Kidney (tissue), 14 donors: ENCODE measurements around the gene LDLRAD3. TPM values are rescaled to one million over a fixed set of nuclear protein-coding genes. Genes with fewer than 3 reads are reported as not detected.

Experiments used
- DNase-seq, 5 donors: peaks; one replicate each; pipeline ENCODE4 v3.0.0-alpha.2; 2013 to 2020
- FAIRE-seq: peaks from 2 replicates; lab custom pipeline; 2012; peaks lifted over from hg19 to GRCh38; lab: Jason Lieb, UNC
- H3K27ac ChIP-seq, 2 donors: one replicate each; pipeline ENCODE4 v1.7.0; 2013; ENCODE audit warnings: low read depth in 2 of 2, low read length in 2 of 2, inconsistent platforms in 1 of 2
- H3K27me3 ChIP-seq: one replicate; pipeline ENCODE4 v1.7.1; 2013; ENCODE audit warnings: low read length, inconsistent platforms; ENCODE audit not compliant: control insufficient read depth, insufficient read depth
- H3K36me3 ChIP-seq, 3 donors: one replicate each; pipeline versions ENCODE4 v1.7.0 to v1.7.1; 2013; ENCODE audit warnings: low read length in 3 of 3, control low read depth in 1 of 3, inconsistent platforms in 1 of 3; ENCODE audit not compliant: insufficient read depth in 3 of 3, control insufficient read depth in 2 of 3
- H3K4me1 ChIP-seq, 3 donors: one replicate each; pipeline versions ENCODE4 v1.7.0 to v1.7.1; 2013; ENCODE audit warnings: low read length in 3 of 3, inconsistent platforms in 1 of 3, low read depth in 1 of 3; ENCODE audit not compliant: control insufficient read depth in 2 of 3, insufficient read depth in 2 of 3
- H3K4me3 ChIP-seq, 3 donors: one replicate each; pipeline versions ENCODE4 v1.7.0 to v1.8.1; 2013; ENCODE audit warnings: low read length in 3 of 3, control low read depth in 1 of 3, inconsistent platforms in 1 of 3
- H3K9ac ChIP-seq, 3 donors: one replicate each; pipeline versions ENCODE4 v1.7.0 to v1.7.1; 2013; ENCODE audit warnings: low read length in 3 of 3, control low read depth in 1 of 3, inconsistent platforms in 1 of 3
- H3K9me3 ChIP-seq, 3 donors: one replicate each; pipeline versions ENCODE4 v1.7.0 to v1.7.1; 2013; ENCODE audit warnings: low read length in 3 of 3, control low read depth in 1 of 3, inconsistent platforms in 1 of 3; ENCODE audit not compliant: control insufficient read depth in 2 of 3, insufficient read depth in 1 of 3
- CTCF ChIP-seq: IDR thresholded peaks from 3 replicates; pipeline ENCODE4 v1.5.1; 2012; ENCODE audit warnings: mild to moderate bottlenecking, moderate library complexity, borderline replicate concordance; ENCODE audit not compliant: insufficient read depth; ENCODE audit errors: extremely low read depth
- intact Hi-C: fragments of 100-400 bp; cut with DNase I; formaldehyde crosslinking; loops from one replicate; pipeline ENCODE4 v1.11.1; 2022
- polyA plus RNA-seq: library from polyadenylated mRNA; stranded (reverse); fragments of 350-450 nt; fragmentation: Illumina TruSeq; extraction: RNeasy Lipid Tissue Mini Kit (QIAGEN cat#74804); gene quantifications from one replicate; pipeline ENCODE4 v1.2.3, GENCODE V29; 2014; ENCODE audit warnings: low read depth, low replicate concordance; ENCODE audit not compliant: insufficient read depth
- total RNA-seq: library from RNA; stranded (reverse); fragmentation: NEBNext Ultra II Directional; extraction: Animal tissue kit (Norgen Biotek cat#: 25700); gene quantifications from one replicate; pipeline ENCODE4 v1.2.1, GENCODE V29; 2021
- donor health status: control.
- donor health status: control.
- donor health status: control.
- donor health status: control.
- donor health status: control.
- donor health status: DM: yes; HTN: yes; CAD: no.
- donor health status: Normal renal cell carcinoma (clear cell type).

The LDLRAD3 gene
- total and polyA plus RNA-seq, 2 donors from 2014 or later: 1.2 to 14.2 TPM

DNA sequence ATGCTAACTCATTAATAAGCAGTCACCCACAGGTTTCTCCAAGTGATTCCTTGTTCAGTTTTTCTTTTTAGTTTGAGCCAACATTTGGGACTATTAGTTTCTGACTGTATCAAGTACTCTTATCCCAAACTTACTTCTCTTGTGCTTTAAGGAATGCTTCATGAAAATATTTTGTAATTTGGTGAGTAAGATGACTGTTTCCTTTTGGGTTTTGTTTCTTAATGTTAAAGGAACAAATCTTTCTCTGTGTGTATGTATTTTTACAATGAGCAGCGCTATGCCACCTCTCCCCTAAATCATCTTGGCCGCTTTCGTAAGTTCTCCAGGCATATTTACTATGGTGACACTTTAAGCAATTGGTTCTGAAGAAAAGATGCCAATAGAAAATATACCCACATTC is 72.4 kb downstream of the LDLRAD3 start:
- Histone ChIP-seq H3K4me1 (no peaks in the 10 kb centered on the region), H3K27ac (no peak overlapping the region), H3K9ac (no peak overlapping the region), H3K4me3 (no peak overlapping the region), H3K9me3 (no peaks in the 10 kb centered on the region), H3K27me3 (no peaks in the 10 kb centered on the region), H3K36me3 (no peaks in the 10 kb centered on the region)
- DNase-seq: no peak
- no peak for TF ChIP-seq CTCF
- no peak for FAIRE-seq
- intact Hi-C loops: no loop called here

GRCh38 chr11:36016709-36017108 is 72.8 kb downstream of the LDLRAD3 start:
- Histone ChIP-seq H3K9ac (no peak overlapping the region), H3K4me1 (no peaks in the 10 kb centered on the region), H3K36me3 (no peaks in the 10 kb centered on the region), H3K4me3 (no peak overlapping the region), H3K27ac (no peak overlapping the region), H3K27me3 (no peaks in the 10 kb centered on the region), H3K9me3 (no peaks in the 10 kb centered on the region)
- no peak for DNase-seq
- FAIRE-seq: no peak
- intact Hi-C loops: no loop called here
- TF ChIP-seq CTCF: no peak

DNA sequence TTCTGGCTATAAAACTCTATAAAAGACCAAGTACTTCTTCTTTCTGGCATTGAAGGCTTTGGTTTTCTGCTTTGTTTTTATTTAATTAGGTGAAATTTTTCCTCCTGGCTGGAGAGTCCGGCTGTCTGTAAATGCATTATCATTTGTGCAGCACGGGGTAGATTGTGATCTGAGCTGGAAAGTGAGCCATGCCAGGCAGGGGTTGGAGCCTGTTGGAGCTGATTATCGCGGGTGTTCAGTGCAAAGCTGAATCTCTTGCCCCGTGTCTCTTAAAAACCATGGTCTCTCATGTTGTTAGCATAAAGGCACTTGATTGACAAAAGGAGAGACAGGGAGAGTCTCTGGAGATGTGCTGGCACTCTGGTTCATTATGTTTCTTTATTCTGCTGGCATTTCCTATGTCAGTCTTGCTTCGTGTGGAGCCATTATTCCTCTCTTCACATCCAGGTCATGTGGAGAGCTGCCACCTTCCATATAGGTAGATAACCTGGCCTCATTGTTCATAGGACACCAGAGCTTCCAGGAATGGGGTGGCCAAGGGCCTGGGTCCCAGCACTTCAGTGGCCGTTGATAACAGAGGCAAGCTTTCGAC is 75.2 kb downstream of the LDLRAD3 start:
- Histone ChIP-seq H3K27ac (no peak overlapping the region), H3K4me3 (no peak overlapping the region), H3K9me3 (no peaks in the 10 kb centered on the region), H3K4me1 (no peaks in the 10 kb centered on the region), H3K9ac (no peak overlapping the region), H3K36me3 (no peaks in the 10 kb centered on the region), H3K27me3 (no peaks in the 10 kb centered on the region)
- DNase-seq (no peak), FAIRE-seq (no peak)
- intact Hi-C loops: no loop called here
- no peak for TF ChIP-seq CTCF

GRCh38 chr11:36019722-36020121 is 75.9 kb downstream of the LDLRAD3 start:
- FAIRE-seq (no peak), DNase-seq (no peak)
- intact Hi-C loops: no loop called here
- H3K9ac ChIP-seq: no peak overlapping the region
- H3K27me3 ChIP-seq: no peaks in the 10 kb centered on the region
- H3K9me3 ChIP-seq: no peaks in the 10 kb centered on the region
- TF ChIP-seq CTCF: no peak
- H3K36me3 ChIP-seq: no peaks in the 10 kb centered on the region
- H3K4me3 ChIP-seq: no peak overlapping the region
- H3K27ac ChIP-seq: no peak overlapping the region
- H3K4me1 ChIP-seq: no peaks in the 10 kb centered on the region
